H9 (cell line): ENCODE data around the gene SLC37A2. TPM values are rescaled to one million over a fixed set of nuclear protein-coding genes. Genes with fewer than 3 reads are reported as not detected.

ENCODE experiments used
- DNase-seq: peaks from one replicate; pipeline ENCODE4 v3.0.0-alpha.2; 2017
- H2AFZ ChIP-seq: one replicate; pipeline ENCODE4 v1.6.1; 2013; ENCODE audit warnings: mild to moderate bottlenecking, low read length, control low read depth, moderate library complexity
- H2AK5ac ChIP-seq: 2 replicates; pipeline ENCODE4 v1.6.1; 2013; ENCODE audit warnings: low read length, control low read depth, mixed read lengths; ENCODE audit not compliant: insufficient read length
- H2BK120ac ChIP-seq: one replicate; pipeline ENCODE4 v1.6.1; 2013; ENCODE audit warnings: low read depth, mild to moderate bottlenecking, low read length, control low read depth, inconsistent platforms; ENCODE audit not compliant: poor library complexity, severe bottlenecking
- H2BK12ac ChIP-seq: 2 replicates; pipeline ENCODE4 v1.6.1; 2013; ENCODE audit warnings: low read length, control low read depth, mixed read lengths, low read depth; ENCODE audit not compliant: insufficient read length
- H2BK15ac ChIP-seq: 2 replicates; pipeline ENCODE4 v1.6.1; 2013; ENCODE audit warnings: low read depth, low read length, control low read depth
- H2BK20ac ChIP-seq: one replicate; pipeline ENCODE4 v1.6.1; 2013; ENCODE audit warnings: low read depth, mild to moderate bottlenecking, low read length, control low read depth, inconsistent platforms; ENCODE audit not compliant: poor library complexity, severe bottlenecking
- H2BK5ac ChIP-seq: 2 replicates; pipeline ENCODE4 v1.6.1; 2013; ENCODE audit warnings: low read length, control low read depth, mixed read lengths; ENCODE audit not compliant: insufficient read length
- H3K14ac ChIP-seq: 2 replicates; pipeline ENCODE4 v1.6.1; 2013; ENCODE audit warnings: low read length, control low read depth; ENCODE audit not compliant: insufficient read depth
- H3K18ac ChIP-seq: 2 replicates; pipeline ENCODE4 v1.6.1; 2013; ENCODE audit warnings: low read depth, mild to moderate bottlenecking, mixed read lengths, low read length, control low read depth; ENCODE audit not compliant: insufficient read length
- H3K23ac ChIP-seq: 2 replicates; pipeline ENCODE4 v1.6.1; 2013; ENCODE audit warnings: low read length, control low read depth, mixed read lengths, low read depth; ENCODE audit not compliant: insufficient read length
- H3K23me2 ChIP-seq: 2 replicates; pipeline ENCODE4 v1.6.1; 2013; ENCODE audit warnings: low read depth, mild to moderate bottlenecking, mixed read lengths, low read length, control low read depth; ENCODE audit not compliant: insufficient read length, poor library complexity, severe bottlenecking
- H3K27ac ChIP-seq: 2 replicates; pipeline ENCODE4 v1.5.1; 2013; ENCODE audit warnings: low read length, control low read depth, mixed read lengths, low read depth; ENCODE audit not compliant: insufficient read length
- H3K27me3 ChIP-seq: 2 replicates; pipeline ENCODE4 v1.6.1; 2013; ENCODE audit warnings: low read length, control low read depth, inconsistent platforms; ENCODE audit not compliant: insufficient read depth
- H3K4ac ChIP-seq: 2 replicates; pipeline ENCODE4 v1.6.1; 2013; ENCODE audit warnings: low read depth, mild to moderate bottlenecking, control low read depth, inconsistent platforms, low read length, moderate library complexity
- H3K4me1 ChIP-seq: 2 replicates; pipeline ENCODE4 v1.6.1; 2013; ENCODE audit warnings: low read length, control low read depth, inconsistent platforms; ENCODE audit not compliant: insufficient read depth
- H3K4me2 ChIP-seq: 2 replicates; pipeline ENCODE4 v1.6.1; 2013; ENCODE audit warnings: low read length, control low read depth, mixed read lengths; ENCODE audit not compliant: insufficient read length, insufficient read depth
- H3K56ac ChIP-seq: 2 replicates; pipeline ENCODE4 v1.6.1; 2013; ENCODE audit warnings: low read depth, mild to moderate bottlenecking, mixed read lengths, low read length, control low read depth; ENCODE audit not compliant: insufficient read length
- H3K79me1 ChIP-seq: 2 replicates; pipeline ENCODE4 v1.6.1; 2013; ENCODE audit warnings: low read depth, mild to moderate bottlenecking, moderate library complexity, low read length, control low read depth, inconsistent platforms; ENCODE audit not compliant: insufficient read depth, poor library complexity, severe bottlenecking
- H3K79me2 ChIP-seq: 2 replicates; pipeline ENCODE4 v1.6.1; 2013; ENCODE audit warnings: low read length, control low read depth, inconsistent platforms; ENCODE audit not compliant: insufficient read depth
- H3K9ac ChIP-seq: 2 replicates; pipeline ENCODE4 v1.6.1; 2013; ENCODE audit warnings: low read length, control low read depth, mixed read lengths; ENCODE audit not compliant: insufficient read length; ENCODE audit errors: extremely low read depth
- H3K9me3 ChIP-seq: one replicate; pipeline ENCODE4 v1.6.1; 2013; ENCODE audit warnings: low read depth, low read length, inconsistent platforms; ENCODE audit not compliant: control insufficient read depth
- H3T11ph ChIP-seq: one replicate; pipeline ENCODE4 v1.6.1; 2013; ENCODE audit warnings: mild to moderate bottlenecking, low read length, control low read depth, inconsistent platforms
- H4K20me1 ChIP-seq: one replicate; pipeline ENCODE4 v1.6.1; 2013; ENCODE audit not compliant: control insufficient read depth, insufficient read length, insufficient read depth
- H4K5ac ChIP-seq: 2 replicates; pipeline ENCODE4 v1.6.1; 2013; ENCODE audit warnings: low read depth, mild to moderate bottlenecking, mixed read lengths, low read length, control low read depth; ENCODE audit not compliant: insufficient read length
- H4K8ac ChIP-seq: replicated peaks from 2 replicates; pipeline ENCODE4 v1.6.1; 2013; ENCODE audit warnings: low read length, control low read depth, mixed read lengths, low read depth; ENCODE audit not compliant: insufficient read length
- H4K91ac ChIP-seq: 2 replicates; pipeline ENCODE4 v1.6.1; 2013; ENCODE audit warnings: low read depth, mild to moderate bottlenecking, moderate library complexity, mixed read lengths, low read length, control low read depth; ENCODE audit not compliant: insufficient read length
- H3K27ac Mint-ChIP-seq, 3 experiments: 2 replicates in 2 of 3; 3 replicates in 1 of 3; pipeline ENCODE4 v1.8.0; 2020 to 2021; ENCODE audit warnings: mixed read lengths in 3 of 3, mild to moderate bottlenecking in 1 of 3, moderate library complexity in 1 of 3
- H3K27me3 Mint-ChIP-seq: 2 replicates; pipeline ENCODE4 v1.8.0; 2021; ENCODE audit warnings: low read depth, mild to moderate bottlenecking, moderate library complexity, mixed read lengths
- H3K36me3 Mint-ChIP-seq, 3 experiments: 2 replicates in 2 of 3; 3 replicates in 1 of 3; pipeline ENCODE4 v1.8.0; 2020 to 2021; ENCODE audit warnings: low read depth in 3 of 3, mixed read lengths in 3 of 3; ENCODE audit not compliant: insufficient read depth in 1 of 3
- H3K4me1 Mint-ChIP-seq, 2 experiments: 2 replicates each; pipeline ENCODE4 v1.8.0; 2020; ENCODE audit warnings: mixed read lengths in 2 of 2
- H3K4me3 Mint-ChIP-seq, 2 experiments: 2 replicates in 1 of 2; 3 replicates in 1 of 2; pipeline ENCODE4 v1.8.0; 2020 to 2021; ENCODE audit warnings: mild to moderate bottlenecking in 2 of 2, mixed read lengths in 2 of 2, moderate library complexity in 1 of 2
- H3K9me3 Mint-ChIP-seq, 2 experiments: 2 replicates in 1 of 2; 3 replicates in 1 of 2; pipeline ENCODE4 v1.8.0; 2020; ENCODE audit warnings: mild to moderate bottlenecking in 2 of 2, mixed read lengths in 2 of 2, moderate library complexity in 1 of 2
- WGBS: extraction: QIAGEN DNeasy Blood & Tissue Kit; methylation state at CpG from one replicate; pipeline ENCODE4 v1.1.7; 2013; ENCODE audit warnings: missing lambda C conversion rate, low lambda C conversion rate, mixed read lengths; ENCODE audit not compliant: insufficient read length; ENCODE audit errors: extremely low coverage; 5-methylcytosine and 5-hydroxymethylcytosine counted together
- total RNA-seq: library from RNA; stranded (reverse); gene quantifications from 2 replicates; pipeline ENCODE4 v1.2.1, GENCODE V29; 2021
- TF ChIP-seq, protein P1 (sequence below): fragments of 200-600 bp; sonication (generic); conservative IDR thresholded peaks from 3 replicates; pipeline ENCODE4 v1.8.0; 2021; ENCODE audit warnings: antibody characterized with exemption, mild to moderate bottlenecking

Gene SLC37A2
- total RNA-seq, 1 experiment from 2014 or later, result 1.2 TPM

DNA sequence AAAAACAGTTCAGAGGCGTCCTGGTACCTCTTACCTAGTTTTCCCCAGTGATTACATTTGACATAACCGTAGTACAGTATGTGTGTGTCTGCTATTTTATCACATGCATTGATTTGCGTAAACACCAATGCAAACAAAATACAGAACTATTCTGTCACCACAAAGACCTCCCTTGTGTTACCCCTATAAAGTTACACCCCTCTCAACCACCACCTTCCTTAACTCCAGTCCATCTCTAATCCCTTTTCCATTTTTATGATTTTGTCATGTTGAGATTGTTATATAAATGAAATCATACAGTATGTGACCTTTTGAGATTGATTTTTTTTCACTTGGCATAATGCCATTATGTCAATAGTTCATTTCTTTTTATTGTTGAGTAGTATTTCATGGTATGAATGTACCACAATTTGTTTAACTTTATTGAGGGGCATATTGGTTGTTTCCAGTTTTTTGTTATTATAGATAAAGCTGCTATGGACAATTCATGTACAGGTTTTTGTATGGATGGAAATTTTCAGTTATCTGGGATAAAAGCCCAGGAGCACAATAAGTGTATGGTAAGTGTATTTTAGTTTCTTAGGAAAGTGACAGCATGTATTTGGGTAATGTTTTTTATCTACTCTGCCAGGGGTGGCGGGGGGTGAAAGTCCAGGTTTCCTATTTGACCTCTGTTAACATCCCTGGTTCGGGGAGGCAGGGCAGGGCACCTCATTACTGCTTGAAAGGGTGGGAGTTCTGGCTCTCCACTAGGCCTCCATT is 6.0 kb upstream of the SLC37A2 start:
- H3K4ac ChIP-seq, result no peak overlapping the region
- no peak overlapping the region for H3K4me2 ChIP-seq
- H3K79me1 ChIP-seq, result no peaks in the 10 kb centered on the region
- H2AFZ ChIP-seq, result no peak overlapping the region
- H3K14ac ChIP-seq, result no peak overlapping the region
- no peaks in the 10 kb centered on the region for H3K4me1 ChIP-seq
- no peaks in the 10 kb centered on the region for H3K79me2 ChIP-seq
- H2BK15ac ChIP-seq, result no peak overlapping the region
- no peak overlapping the region for H3K4me3 Mint-ChIP-seq
- H2BK120ac ChIP-seq, result no peak overlapping the region
- H2AK5ac ChIP-seq, result no peak overlapping the region
- H3K23ac ChIP-seq, result no peak overlapping the region
- H4K8ac ChIP-seq, result no peak overlapping the region
- H3T11ph ChIP-seq, result no peak overlapping the region
- H3K9ac ChIP-seq, result no peak overlapping the region
- no peak for DNase-seq
- H3K27ac Mint-ChIP-seq, result no peak overlapping the region
- WGBS, result no CpG with 5 or more reads among the region's 5 CpGs
- H3K4me1 Mint-ChIP-seq, result peaks cover 2 to 5% of the 10 kb centered on the region in 2 experiments; a peak in 2 of 4 replicates
- H3K27me3 ChIP-seq, result peaks cover 9% of the 10 kb centered on the region; the same call in 1 of the 2 replicates
- TF ChIP-seq, protein P1, sequence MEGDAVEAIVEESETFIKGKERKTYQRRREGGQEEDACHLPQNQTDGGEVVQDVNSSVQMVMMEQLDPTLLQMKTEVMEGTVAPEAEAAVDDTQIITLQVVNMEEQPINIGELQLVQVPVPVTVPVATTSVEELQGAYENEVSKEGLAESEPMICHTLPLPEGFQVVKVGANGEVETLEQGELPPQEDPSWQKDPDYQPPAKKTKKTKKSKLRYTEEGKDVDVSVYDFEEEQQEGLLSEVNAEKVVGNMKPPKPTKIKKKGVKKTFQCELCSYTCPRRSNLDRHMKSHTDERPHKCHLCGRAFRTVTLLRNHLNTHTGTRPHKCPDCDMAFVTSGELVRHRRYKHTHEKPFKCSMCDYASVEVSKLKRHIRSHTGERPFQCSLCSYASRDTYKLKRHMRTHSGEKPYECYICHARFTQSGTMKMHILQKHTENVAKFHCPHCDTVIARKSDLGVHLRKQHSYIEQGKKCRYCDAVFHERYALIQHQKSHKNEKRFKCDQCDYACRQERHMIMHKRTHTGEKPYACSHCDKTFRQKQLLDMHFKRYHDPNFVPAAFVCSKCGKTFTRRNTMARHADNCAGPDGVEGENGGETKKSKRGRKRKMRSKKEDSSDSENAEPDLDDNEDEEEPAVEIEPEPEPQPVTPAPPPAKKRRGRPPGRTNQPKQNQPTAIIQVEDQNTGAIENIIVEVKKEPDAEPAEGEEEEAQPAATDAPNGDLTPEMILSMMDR, result no peak
- H4K91ac ChIP-seq, result no peak overlapping the region
- no peaks in the 10 kb centered on the region for H3K23me2 ChIP-seq
- H3K27ac ChIP-seq, result no peak overlapping the region
- peaks cover 27% of the 10 kb centered on the region for H3K27me3 Mint-ChIP-seq
- H4K5ac ChIP-seq, result no peak overlapping the region
- H3K36me3 Mint-ChIP-seq, result no peaks in the 10 kb centered on the region
- H4K20me1 ChIP-seq, result no peaks in the 10 kb centered on the region
- no peak overlapping the region for H2BK12ac ChIP-seq
- H2BK5ac ChIP-seq, result no peak overlapping the region
- no peak overlapping the region for H2BK20ac ChIP-seq
- H3K9me3 Mint-ChIP-seq, result no peaks in the 10 kb centered on the region
- no peak overlapping the region for H3K18ac ChIP-seq
- H3K9me3 ChIP-seq, result no peaks in the 10 kb centered on the region
- no peak overlapping the region for H3K56ac ChIP-seq
